NCI-H1105 (cell line): ENCODE data around the gene PEX26.
A peak's percentile ranks its signal among the peaks of the same experiment; 100 is the strongest.
"Not testable (repeated sequence)": the region's sequence is repeated elsewhere in the genome, so short reads cannot be mapped to it uniquely, and the experiment has no call there.

Experiments used
- DNase-seq: peaks from one replicate; lab custom pipeline; 2025; lab: John Stamatoyannopoulos, UW

PEX26 gene

GRCh38 chr22:18071307-18071967 is 6.4 kb upstream of the PEX26 start:
- DNase-seq, result not testable (repeated sequence)

- DNase-seq, result no peak
Measured at GRCh38 chr22:18071968-18072310, 5.9 kb upstream of the PEX26 start.

- no peak for DNase-seq
Measured at GRCh38 chr22:18073467-18073866, 4.3 kb upstream of the PEX26 start.

GRCh38 chr22:18073927-18074326 is 3.9 kb upstream of the PEX26 start:
- not testable (repeated sequence) for DNase-seq

GRCh38 chr22:18075101-18075719 is 2.6 kb upstream of the PEX26 start:
- DNase-seq, result no peak

- peak; percentile 59 for DNase-seq
Measured at GRCh38 chr22:18075720-18076497, 1.9 kb upstream of the PEX26 start.

- DNase-seq, result no peak
Measured at GRCh38 chr22:18077087-18077638, 627 bp upstream of the PEX26 start.

- DNase-seq, result peak; percentile 3
Measured at GRCh38 chr22:18078329-18079041, 695 bp downstream of the PEX26 start.

GRCh38 chr22:18079706-18080233 is 2.0 kb downstream of the PEX26 start:
- no peak for DNase-seq

- no peak for DNase-seq
Measured at GRCh38 chr22:18081416-18081815, 3.6 kb downstream of the PEX26 start.

GRCh38 chr22:18082467-18082866 is 4.7 kb downstream of the PEX26 start:
- DNase-seq, result no peak

GRCh38 chr22:18083406-18083805 is 5.6 kb downstream of the PEX26 start:
- no peak for DNase-seq

- DNase-seq, result no peak
Measured at GRCh38 chr22:18085188-18085587, 7.4 kb downstream of the PEX26 start.

GRCh38 chr22:18087350-18087855 is 9.6 kb downstream of the PEX26 start:
- DNase-seq, result no peak

GRCh38 chr22:18088825-18089568 is 11.2 kb downstream of the PEX26 start:
- DNase-seq, result no peak

- no peak for DNase-seq
Measured at GRCh38 chr22:18090286-18090685, 12.5 kb downstream of the PEX26 start.

GRCh38 chr22:18091478-18091877 is 13.7 kb downstream of the PEX26 start:
- DNase-seq, result no peak

- DNase-seq, result no peak
Measured at GRCh38 chr22:18091916-18092526, 14.2 kb downstream of the PEX26 start.

GRCh38 chr22:18093661-18094060 is 15.9 kb downstream of the PEX26 start:
- DNase-seq, result no peak

GRCh38 chr22:18095101-18095805 is 17.5 kb downstream of the PEX26 start:
- no peak for DNase-seq
